Measurements from ENCODE around the gene NSA2.
"Not testable (repeated sequence)": the region's sequence is repeated elsewhere in the genome, so short reads cannot be mapped to it uniquely, and the experiment has no call there.

NSA2 gene

GRCh38 chr5:74778609-74779008, 11.6 kb downstream of the NSA2 start:
- Mint-ChIP-seq H3K27ac (no peak overlapping the region), H3K27me3 (ENCODE audit: low read depth) (no peaks in the 10 kb centered on the region), H3K9me3 (no peaks in the 10 kb centered on the region), H3K4me3 (no peak overlapping the region), H3K4me1 (ENCODE audit: low read depth) (no peaks in the 10 kb centered on the region), H3K36me3 (ENCODE audit: low read depth) (peaks cover 10% of the 10 kb centered on the region)
- no peak for DNase-seq (ENCODE audit: low spot score)

- Mint-ChIP-seq H3K27ac (no peak overlapping the region), H3K36me3 (ENCODE audit: low read depth) (no peaks in the 10 kb centered on the region), H3K4me3 (no peak overlapping the region), H3K4me1 (ENCODE audit: low read depth) (no peaks in the 10 kb centered on the region), H3K9me3 (no peaks in the 10 kb centered on the region), H3K27me3 (ENCODE audit: low read depth) (no peaks in the 10 kb centered on the region)
- DNase-seq (ENCODE audit: low spot score): no peak
Observed at GRCh38 chr5:74786851-74787250, 19.8 kb downstream of the NSA2 start.

GRCh38 chr5:74787424-74787823, 20.4 kb downstream of the NSA2 start:
- H3K27me3 Mint-ChIP-seq (ENCODE audit: low read depth): no peaks in the 10 kb centered on the region

GRCh38 chr5:74791669-74792068, 24.6 kb downstream of the NSA2 start:
- not testable (repeated sequence) for DNase-seq (ENCODE audit: low spot score); H3K36me3 Mint-ChIP-seq (ENCODE audit: low read depth); H3K27me3 Mint-ChIP-seq (ENCODE audit: low read depth); H3K9me3 Mint-ChIP-seq; H3K27ac Mint-ChIP-seq; H3K4me1 Mint-ChIP-seq (ENCODE audit: low read depth); H3K4me3 Mint-ChIP-seq

More at GRCh38 chr5:74787424-74787823, 20.4 kb downstream of the NSA2 start:
- no peaks in the 10 kb centered on the region for H3K36me3 Mint-ChIP-seq (ENCODE audit: low read depth)
- no peaks in the 10 kb centered on the region for H3K9me3 Mint-ChIP-seq
- DNase-seq (ENCODE audit: low spot score): no peak
- no peaks in the 10 kb centered on the region for H3K4me1 Mint-ChIP-seq (ENCODE audit: low read depth)
- no peak overlapping the region for H3K4me3 Mint-ChIP-seq
- no peak overlapping the region for H3K27ac Mint-ChIP-seq

GRCh38 chr5:74798977-74799911, 32.2 kb downstream of the NSA2 start:
- H3K9me3 Mint-ChIP-seq: no peaks in the 10 kb centered on the region
- H3K36me3 Mint-ChIP-seq (ENCODE audit: low read depth): no peaks in the 10 kb centered on the region
- H3K27ac Mint-ChIP-seq: no peak overlapping the region
- no peaks in the 10 kb centered on the region for H3K27me3 Mint-ChIP-seq (ENCODE audit: low read depth)
- no peak for DNase-seq (ENCODE audit: low spot score)
- no peaks in the 10 kb centered on the region for H3K4me1 Mint-ChIP-seq (ENCODE audit: low read depth)
- H3K4me3 Mint-ChIP-seq: no peak overlapping the region

GRCh38 chr5:74801197-74801596, 34.1 kb downstream of the NSA2 start:
- Mint-ChIP-seq H3K4me1 (ENCODE audit: low read depth) (no peaks in the 10 kb centered on the region), H3K4me3 (no peak overlapping the region), H3K27me3 (ENCODE audit: low read depth) (no peaks in the 10 kb centered on the region), H3K9me3 (no peaks in the 10 kb centered on the region), H3K27ac (no peak overlapping the region), H3K36me3 (ENCODE audit: low read depth) (no peaks in the 10 kb centered on the region)
- DNase-seq (ENCODE audit: low spot score): no peak

GRCh38 chr5:74801941-74802340, 34.9 kb downstream of the NSA2 start:
- Mint-ChIP-seq H3K27ac (no peak overlapping the region), H3K9me3 (no peaks in the 10 kb centered on the region), H3K27me3 (ENCODE audit: low read depth) (no peaks in the 10 kb centered on the region), H3K36me3 (ENCODE audit: low read depth) (no peaks in the 10 kb centered on the region), H3K4me3 (no peak overlapping the region), H3K4me1 (ENCODE audit: low read depth) (no peaks in the 10 kb centered on the region)
- no peak for DNase-seq (ENCODE audit: low spot score)

- H3K4me3 Mint-ChIP-seq: no peak overlapping the region
- no peaks in the 10 kb centered on the region for H3K4me1 Mint-ChIP-seq (ENCODE audit: low read depth)
- no peak overlapping the region for H3K27ac Mint-ChIP-seq
- no peaks in the 10 kb centered on the region for H3K9me3 Mint-ChIP-seq
- H3K36me3 Mint-ChIP-seq (ENCODE audit: low read depth): no peaks in the 10 kb centered on the region
- no peak for DNase-seq (ENCODE audit: low spot score)
- H3K27me3 Mint-ChIP-seq (ENCODE audit: low read depth): no peaks in the 10 kb centered on the region
Observed at GRCh38 chr5:74810915-74811314, 43.9 kb downstream of the NSA2 start.

GRCh38 chr5:74816875-74817274, 49.8 kb downstream of the NSA2 start:
- Mint-ChIP-seq H3K27me3 (ENCODE audit: low read depth) (no peaks in the 10 kb centered on the region), H3K4me3 (no peak overlapping the region), H3K27ac (no peak overlapping the region)

GRCh38 chr5:74822288-74822687, 55.2 kb downstream of the NSA2 start:
- Mint-ChIP-seq H3K4me3 (no peak overlapping the region), H3K27ac (no peak overlapping the region), H3K9me3 (no peaks in the 10 kb centered on the region), H3K27me3 (ENCODE audit: low read depth) (no peaks in the 10 kb centered on the region), H3K36me3 (ENCODE audit: low read depth) (no peaks in the 10 kb centered on the region), H3K4me1 (ENCODE audit: low read depth) (no peaks in the 10 kb centered on the region)
- no peak for DNase-seq (ENCODE audit: low spot score)

More at GRCh38 chr5:74816875-74817274, 49.8 kb downstream of the NSA2 start:
- H3K9me3 Mint-ChIP-seq: no peaks in the 10 kb centered on the region
- DNase-seq (ENCODE audit: low spot score): no peak
- H3K36me3 Mint-ChIP-seq (ENCODE audit: low read depth): no peaks in the 10 kb centered on the region
- peaks cover 3% of the 10 kb centered on the region for H3K4me1 Mint-ChIP-seq (ENCODE audit: low read depth)

- Mint-ChIP-seq H3K4me1 (ENCODE audit: low read depth) (no peaks in the 10 kb centered on the region), H3K27me3 (ENCODE audit: low read depth) (no peaks in the 10 kb centered on the region), H3K36me3 (ENCODE audit: low read depth) (no peaks in the 10 kb centered on the region), H3K4me3 (no peak overlapping the region), H3K27ac (no peak overlapping the region), H3K9me3 (no peaks in the 10 kb centered on the region)
- DNase-seq (ENCODE audit: low spot score): no peak
Observed at GRCh38 chr5:74829413-74829812, 62.4 kb downstream of the NSA2 start.
